H1 (cell line): ENCODE measurements around the gene FRMD3.

Source experiments
- CTCF ChIP-seq, 3 experiments: IDR thresholded peaks; 1 replicate in 2 of 3; 2 replicates in 1 of 3; pipeline versions ENCODE4 v1.5.1 to v1.6.1; 2011; ENCODE audit warnings: low read length in 3 of 3, mild to moderate bottlenecking in 3 of 3, inconsistent platforms in 2 of 3, low read depth in 1 of 3, moderate library complexity in 1 of 3; ENCODE audit not compliant: insufficient read depth in 1 of 3; ENCODE audit errors: control extremely low read depth in 1 of 3
- EGR1 ChIP-seq: IDR thresholded peaks from 2 replicates; pipeline ENCODE4 v1.6.1; 2011; ENCODE audit warnings: low read depth, low read length, borderline replicate concordance
- PHF8 ChIP-seq: fragments of 200-600 bp; sonication (generic); conservative IDR thresholded peaks from 2 replicates; pipeline ENCODE4 v1.7.1; 2012; ENCODE audit warnings: low read depth, mild to moderate bottlenecking, inconsistent platforms, low read length, moderate library complexity
- RFX5 ChIP-seq: IDR thresholded peaks from 2 replicates; pipeline ENCODE4 v1.6.1; 2011; ENCODE audit warnings: low read depth, low read length, improper control_type of control experiment, borderline replicate concordance
- RNF2 ChIP-seq: fragments of 200-900, 300-1000 bp; sonication (generic); IDR thresholded peaks from 2 replicates; pipeline ENCODE4 v1.7.1; 2016; ENCODE audit warnings: borderline replicate concordance, low read depth, mild to moderate bottlenecking, antibody characterized with exemption, low read length; ENCODE audit not compliant: poor library complexity, severe bottlenecking; ENCODE audit errors: missing control alignments
- SIN3A ChIP-seq, 2 experiments: IDR thresholded peaks in 1 of 2; conservative IDR thresholded peaks in 1 of 2; 2 replicates each; pipeline ENCODE4 v1.6.1; 2011 to 2012; ENCODE audit warnings: low read length in 2 of 2, improper control_type of control experiment in 1 of 2, low read depth in 1 of 2, mild to moderate bottlenecking in 1 of 2
- ZNF274 ChIP-seq: IDR thresholded peaks from 2 replicates; pipeline ENCODE4 v1.7.0; 2012; ENCODE audit warnings: low read length, borderline replicate concordance; ENCODE audit errors: extremely low read depth

- peak; percentile 68 to 82 (median 72) for TF ChIP-seq CTCF (IDR thresholded peaks at IDR 0.05; ENCODE audit: control extremely low read depth in 1 of 3, insufficient read depth in 1 of 3, low read depth in 1 of 3, low read length in 3 of 3)
- no peak for TF ChIP-seq PHF8
- 0 out of 2 replicates have a peak, but pooled peaks have one; percentile 25 for TF ChIP-seq EGR1
- no peak; a peak in 1 of 4 replicates for TF ChIP-seq SIN3A (conservative IDR thresholded peaks at IDR 0.05 in 1 of 2, IDR thresholded peaks at IDR 0.05 in 1 of 2; ENCODE audit: low read depth in 1 of 2, low read length in 2 of 2)
- TF ChIP-seq RFX5: no peak
- no peak for TF ChIP-seq ZNF274
- TF ChIP-seq RNF2: no peak
Measured at GRCh38 chr9:83538172-83538889, at the start of gene FRMD3.
